ENCODE data around the gene FAIM2. TPM values are rescaled to one million over a fixed set of nuclear protein-coding genes. Genes with fewer than 3 reads are reported as not detected.

FAIM2 gene
- total and polyA plus RNA-seq, 9 of the 15 experiments (the other 6 are each of a cell fraction or from before 2014, with no cell fraction given): 0.01 to 0.10 TPM; not detected in 7

- peak; percentile 86 for ATAC-seq
- peak; percentile 43 to 72 (median 68) for DNase-seq (ENCODE audit: extremely low read depth in 1 of 4, low spot score in 3 of 4)
- ChIA-PET POLR2A (no interaction called here), CTCF (ENCODE audit: low intra/inter-chr PET ratio) (no interaction called here)
- no peak overlapping the region for H3K27ac ChIP-seq (ENCODE audit: extremely low read depth, low read depth, low read length)
- H3K36me3 ChIP-seq (ENCODE audit: control insufficient read depth, insufficient read depth, low read length): no peaks in the 10 kb centered on the region
- 40% methylated on average over 16 of the region's 16 CpGs for WGBS (ENCODE audit: insufficient coverage, low coverage, missing lambda C conversion rate)
- no peak overlapping the region for H3K4me2 ChIP-seq (ENCODE audit: insufficient read depth, low read length)
- H3K9ac ChIP-seq (ENCODE audit: insufficient read depth in 1 of 2, low read depth in 2 of 2, low read length in 2 of 2): no peak overlapping the region; a peak in 1 of 4 replicates
- H4K20me1 ChIP-seq (replicated peaks; ENCODE audit: control insufficient read depth, insufficient read depth, low read length): no peaks in the 10 kb centered on the region
- FAIRE-seq: no peak
- in situ Hi-C loops (cut with MboI): no loop called here
- no peak overlapping the region for H3K4me3 ChIP-seq
- BruUV-seq (replicated peaks): no TSS peak
- H3K79me2 ChIP-seq (ENCODE audit: control insufficient read depth, insufficient read depth, low read length): no peaks in the 10 kb centered on the region
- H3K4me1 ChIP-seq (replicated peaks in 1 of 2; ENCODE audit: control insufficient read depth in 2 of 2, insufficient read depth in 2 of 2, low read length in 2 of 2): peaks cover 22 to 33% of the 10 kb centered on the region in 2 experiments
- intact Hi-C loops (cut with micrococcal nuclease): no loop called here
- no peaks in the 10 kb centered on the region for H3K9me3 ChIP-seq (replicated peaks; ENCODE audit: control insufficient read depth, insufficient read depth, low read depth, low read length)
- peaks cover 4 to 17% of the 10 kb centered on the region in 2 experiments; a peak in 3 of 5 replicates for H3K27me3 ChIP-seq (ENCODE audit: control insufficient read depth in 2 of 2, insufficient read depth in 2 of 2, low read length in 2 of 2)
- H3K9me1 ChIP-seq (ENCODE audit: control insufficient read depth, insufficient read depth, low read length): no peaks in the 10 kb centered on the region
- peak overlapping the region; percentile 67; the same call in 1 of the 2 replicates for H2AFZ ChIP-seq (ENCODE audit: low read depth, low read length)
- 0 out of 2 replicates have a peak, but pooled peaks have one; percentile 27 for TF ChIP-seq SMARCA4 (IDR thresholded peaks at IDR 0.05)
- peak; percentile 46 for TF ChIP-seq CTCFL (IDR thresholded peaks at IDR 0.05; ENCODE audit: borderline replicate concordance, insufficient read depth, low read depth, low read length, poor library complexity, severe bottlenecking)
- TF ChIP-seq MED1 (CRISPR knock-in tag; IDR thresholded peaks at IDR 0.05; ENCODE audit: borderline replicate concordance): no peak
- TF ChIP-seq SP1 (CRISPR knock-in tag; IDR thresholded peaks at IDR 0.05): no peak
- TF ChIP-seq SMARCE1 (IDR thresholded peaks at IDR 0.05): 0 out of 2 replicates have a peak, but pooled peaks have one; percentile 20
- TF ChIP-seq ZBTB9 (CRISPR knock-in tag; IDR thresholded peaks at IDR 0.05): no peak
- TF ChIP-seq CTCF (IDR thresholded peaks at IDR 0.05 in 2 of 3, conservative IDR thresholded peaks at IDR 0.05 in 1 of 3; ENCODE audit: insufficient read depth in 2 of 3, low read depth in 1 of 3, low read length in 3 of 3): peak; percentile 45 to 58 (median 52)
- no peak for TF ChIP-seq FOXA1 (IDR thresholded peaks at IDR 0.05; ENCODE audit: borderline replicate concordance)
- no peak for TF ChIP-seq ZNF518B (CRISPR knock-in tag; IDR thresholded peaks at IDR 0.05)
- TF ChIP-seq SNIP1 (IDR thresholded peaks at IDR 0.05; ENCODE audit: low read depth): no peak
- TF ChIP-seq FOXK2 (conservative IDR thresholded peaks at IDR 0.05 in 1 of 2, IDR thresholded peaks at IDR 0.05 in 1 of 2; ENCODE audit: low read depth in 2 of 2): peak; percentile 16 to 42; a peak in 1 of 4 replicates
Measured at GRCh38 chr12:49902399-49903350, 1.0 kb downstream of the FAIM2 start.
